GM12891 (cell line): ENCODE measurements around the gene ATXN10.

Source experiments
- PAX5 ChIP-seq: IDR thresholded peaks from 2 replicates; pipeline ENCODE4 v1.6.1; 2011; ENCODE audit warnings: low read length, moderate library complexity, mild to moderate bottlenecking; ENCODE audit not compliant: insufficient read depth, severe bottlenecking
- POLR2A ChIP-seq: IDR thresholded peaks from 2 replicates; pipeline ENCODE4 v1.6.1; 2011; ENCODE audit warnings: low read depth, low read length, control low read depth
- POLR2AphosphoS5 ChIP-seq: IDR thresholded peaks from 2 replicates; pipeline ENCODE4 v1.6.1; 2011; ENCODE audit warnings: low read depth, low read length, control low read depth
- SPI1 ChIP-seq: IDR thresholded peaks from 2 replicates; pipeline ENCODE4 v1.6.1; 2011; ENCODE audit warnings: low read depth, low read length, control low read depth
- TAF1 ChIP-seq: IDR thresholded peaks from 2 replicates; pipeline ENCODE4 v1.6.1; 2011; ENCODE audit warnings: low read depth, low read length, control low read depth

GRCh38 chr22:45769569-45770210, 98.1 kb downstream of the ATXN10 start:
- TF ChIP-seq POLR2AphosphoS5 (no peak), TAF1 (no peak), POLR2A (no peak), PAX5 (no peak), SPI1 (no peak)
